Measurements from ENCODE around the gene RCBTB1.
"Not testable (repeated sequence)": the region's sequence is repeated elsewhere in the genome, so short reads cannot be mapped to it uniquely, and the experiment has no call there.

RCBTB1 gene

DNA sequence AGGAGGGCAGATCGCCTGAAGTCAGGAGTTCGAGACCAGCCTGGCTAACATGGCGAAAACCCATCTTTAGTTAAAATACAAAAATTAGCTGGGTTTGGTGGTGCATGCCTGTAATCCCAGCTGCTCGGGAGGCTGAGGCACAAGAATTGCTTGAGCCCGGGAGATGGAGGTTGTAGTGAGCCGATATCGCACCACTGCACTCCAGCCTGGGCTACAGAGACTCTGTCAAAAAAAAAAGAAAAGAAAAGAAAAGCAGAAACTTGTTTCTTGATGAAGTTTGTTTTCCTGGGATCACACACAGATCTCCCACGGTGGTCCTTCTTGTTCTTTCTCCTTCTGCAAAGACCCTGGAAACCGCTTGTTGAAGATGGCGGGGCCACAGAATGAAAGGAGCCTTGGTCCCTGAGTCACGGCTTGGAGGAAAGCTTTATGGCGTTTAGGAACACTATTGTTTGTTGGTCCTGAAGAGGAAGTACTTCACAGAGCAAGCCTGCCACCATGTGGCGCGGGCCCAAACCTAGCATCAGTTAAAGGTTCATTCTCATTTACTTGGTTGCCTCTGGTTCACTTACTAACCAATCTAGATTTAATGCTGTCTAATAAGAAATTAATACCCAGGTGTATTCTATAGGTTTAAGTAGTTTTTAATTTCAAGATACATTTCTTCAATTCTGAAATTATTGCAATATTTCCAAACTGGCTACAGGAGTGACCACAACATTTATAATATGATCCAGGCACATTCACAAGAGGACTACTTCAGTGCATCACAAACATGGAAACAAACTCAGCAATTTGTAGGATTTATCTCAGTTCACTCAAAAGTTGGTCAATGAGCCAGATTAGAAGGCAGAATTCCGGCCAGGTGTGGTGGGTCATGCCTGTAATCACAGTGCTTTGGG lies 21.6 kb upstream of the RCBTB1 start:
- DNase-seq (ENCODE audit: low read depth), result peak; percentile 55
- H3K4me3 ChIP-seq (ENCODE audit: low read depth, low read length), result peak overlapping the region; percentile 17

DNA sequence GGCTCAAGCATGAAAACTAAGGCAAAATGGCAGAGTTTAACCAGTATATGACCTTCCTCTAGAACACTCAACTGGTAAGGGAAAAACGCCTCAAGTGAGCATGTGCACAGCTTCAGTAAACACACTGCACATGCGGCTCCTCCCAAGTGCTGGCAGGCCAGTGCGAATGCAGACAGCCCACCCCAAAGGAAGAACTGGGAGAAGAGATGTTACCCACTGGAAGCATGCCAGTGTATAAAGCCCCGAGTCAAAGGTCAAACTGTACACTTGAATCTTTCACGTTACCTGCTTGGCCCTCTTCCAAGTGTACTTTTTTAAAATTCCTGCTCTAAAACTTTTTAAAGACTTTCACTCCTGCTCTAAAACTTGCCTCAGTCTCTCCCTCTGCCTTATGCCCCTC lies 19.2 kb upstream of the RCBTB1 start:
- no peak for DNase-seq (ENCODE audit: low read depth)
- no peak overlapping the region for H3K4me3 ChIP-seq (ENCODE audit: low read depth, low read length)

DNA sequence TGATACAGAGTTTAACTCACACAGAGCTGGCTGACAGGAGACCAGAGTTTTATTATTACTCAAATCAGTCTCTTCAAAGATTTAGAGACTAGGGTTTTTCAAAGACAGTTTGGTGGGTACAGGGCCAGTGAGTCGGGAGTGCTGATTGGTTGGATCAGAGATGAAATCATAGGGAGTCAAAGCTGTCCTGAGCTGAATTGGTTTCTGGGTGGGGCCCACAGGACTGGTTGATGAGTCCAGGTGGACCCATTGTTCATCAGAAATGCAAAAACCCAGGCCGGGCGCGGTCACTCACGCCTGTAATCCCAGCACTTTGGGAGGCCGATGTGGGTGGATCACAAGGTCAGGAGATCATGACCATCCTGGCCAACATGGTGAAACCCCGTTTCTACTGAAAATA lies 17.3 kb upstream of the RCBTB1 start:
- not testable (repeated sequence) for H3K4me3 ChIP-seq (ENCODE audit: low read depth, low read length); DNase-seq (ENCODE audit: low read depth)

DNA sequence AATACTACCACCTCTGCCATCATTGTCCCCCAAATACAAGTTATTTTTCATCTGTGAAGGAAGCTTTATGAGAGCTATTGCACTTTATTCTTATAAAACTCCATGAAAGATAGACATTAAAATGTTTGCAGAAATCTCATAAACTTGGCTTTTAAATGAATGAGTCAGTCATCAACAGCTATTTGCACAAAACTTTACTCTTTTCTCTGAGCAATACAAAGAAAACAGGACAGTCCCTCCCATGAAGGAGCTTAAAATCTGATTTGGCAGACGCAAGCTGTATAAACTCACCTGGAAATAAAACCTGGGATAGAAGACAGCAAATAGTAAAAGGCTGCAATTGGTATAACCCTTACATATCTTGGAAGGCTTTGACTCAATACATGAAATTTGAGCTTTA lies 16.6 kb upstream of the RCBTB1 start:
- DNase-seq (ENCODE audit: low read depth), result no peak
- H3K4me3 ChIP-seq (ENCODE audit: low read depth, low read length), result no peak overlapping the region

DNA sequence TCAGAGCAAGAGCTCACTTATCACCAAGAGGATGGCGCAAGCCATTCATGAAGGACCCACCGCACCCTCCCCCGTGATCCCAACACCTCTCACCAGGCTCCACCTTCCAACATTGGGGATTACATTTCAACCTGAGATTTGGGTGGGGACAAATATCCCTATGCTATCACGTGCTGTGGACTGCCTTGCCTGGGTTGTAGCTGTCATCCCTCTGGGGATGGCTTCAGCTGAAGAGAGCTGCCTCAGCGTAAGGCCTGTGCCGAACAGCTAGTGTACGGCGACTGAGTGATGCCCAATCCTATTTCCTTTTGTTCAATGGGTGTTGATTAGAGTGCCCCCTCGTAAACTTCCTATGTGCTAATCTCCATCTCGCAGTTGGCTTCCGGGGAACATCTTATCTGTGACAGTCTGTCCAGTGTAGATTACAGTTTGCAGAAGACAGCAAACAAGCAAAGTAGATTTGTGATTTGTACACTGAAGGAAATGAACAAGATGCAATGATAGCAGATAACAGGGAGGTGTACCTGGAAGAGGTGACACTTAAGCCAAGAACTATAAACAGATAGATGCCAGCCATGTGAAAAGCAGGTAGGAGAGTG lies 11.8 kb upstream of the RCBTB1 start:
- no peak overlapping the region for H3K4me3 ChIP-seq (ENCODE audit: low read depth, low read length)
- DNase-seq (ENCODE audit: low read depth), result no peak

DNA sequence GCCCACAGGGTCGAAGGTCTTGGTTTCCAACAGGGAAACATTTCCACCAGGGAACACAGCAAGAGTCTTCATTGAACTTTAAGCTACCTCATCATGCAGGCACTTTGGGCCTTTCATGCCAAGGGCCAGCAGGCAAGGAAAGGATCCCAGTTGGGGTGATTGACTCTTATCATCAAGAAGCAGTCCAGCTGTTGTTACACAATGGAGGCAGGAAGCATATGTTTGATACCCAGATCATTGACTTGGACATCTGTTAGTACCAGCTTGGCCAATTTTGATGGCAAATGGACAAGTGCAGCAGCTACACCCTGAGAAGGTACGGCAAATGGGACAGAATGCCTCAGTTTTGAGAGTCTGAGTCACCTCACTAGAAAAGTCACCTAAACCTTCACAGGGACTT lies 10.9 kb upstream of the RCBTB1 start:
- DNase-seq (ENCODE audit: low read depth), result no peak

DNA sequence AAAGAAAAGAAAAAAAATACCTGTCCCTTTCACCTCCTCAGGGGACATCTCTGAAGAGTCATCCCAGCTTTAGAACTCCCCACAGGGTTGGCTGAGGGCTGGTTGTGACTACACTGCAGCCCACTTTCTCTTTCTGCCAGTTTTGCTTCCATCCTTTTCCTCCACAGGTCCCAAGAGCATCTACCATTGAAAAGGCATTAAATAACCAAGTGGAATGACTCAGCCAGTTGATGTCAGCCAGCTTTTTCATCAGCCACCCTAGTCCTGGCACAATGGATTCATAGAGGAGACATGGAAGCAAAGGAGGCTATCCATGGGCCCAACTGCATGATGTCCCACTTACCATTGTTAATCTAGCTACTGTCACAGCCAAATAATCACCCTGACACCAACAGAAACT lies 9.2 kb upstream of the RCBTB1 start:
- no peak for DNase-seq (ENCODE audit: low read depth)
- no peak overlapping the region for H3K4me3 ChIP-seq (ENCODE audit: low read depth, low read length)

More for the DNA sequence above, 10.9 kb upstream of the RCBTB1 start:
- H3K4me3 ChIP-seq (ENCODE audit: low read depth, low read length), result no peak overlapping the region

DNA sequence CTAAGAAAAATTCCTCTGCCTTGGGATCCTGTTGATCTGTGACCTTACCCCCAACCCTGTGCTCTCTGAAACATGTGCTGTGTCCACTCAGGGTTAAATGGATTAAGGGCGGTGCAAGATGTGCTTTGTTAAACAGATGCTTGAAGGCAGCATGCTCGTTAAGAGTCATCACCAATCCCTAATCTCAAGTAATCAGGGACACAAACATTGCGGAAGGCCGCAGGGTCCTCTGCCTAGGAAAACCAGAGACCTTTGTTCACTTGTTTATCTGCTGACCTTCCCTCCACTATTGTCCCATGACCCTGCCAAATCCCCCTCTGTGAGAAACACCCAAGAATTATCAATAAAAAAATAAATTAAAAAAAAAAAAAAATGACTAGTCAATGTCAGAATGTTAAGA lies 8.5 kb upstream of the RCBTB1 start:
- not testable (repeated sequence) for H3K4me3 ChIP-seq (ENCODE audit: low read depth, low read length); DNase-seq (ENCODE audit: low read depth)

DNA sequence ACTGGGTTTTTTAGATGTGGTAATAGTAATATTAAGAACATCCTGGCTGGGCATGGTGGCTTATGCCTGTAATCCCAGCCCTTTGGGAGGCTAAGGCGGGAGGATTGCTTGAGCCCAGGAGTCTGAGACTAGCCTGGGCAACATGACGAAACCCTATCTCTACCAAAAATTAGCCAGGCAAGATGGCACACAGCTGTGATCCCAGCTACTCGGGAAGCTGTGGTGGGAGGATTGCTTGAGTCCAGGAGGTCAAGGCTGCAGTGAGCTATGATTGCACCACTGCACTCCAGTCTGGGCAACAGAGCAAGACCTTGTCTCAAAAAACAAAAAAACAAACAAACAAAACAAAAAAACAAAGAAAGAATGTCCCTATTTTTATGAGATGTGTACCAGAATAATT lies 5.4 kb upstream of the RCBTB1 start:
- not testable (repeated sequence) for H3K4me3 ChIP-seq (ENCODE audit: low read depth, low read length); DNase-seq (ENCODE audit: low read depth)

DNA sequence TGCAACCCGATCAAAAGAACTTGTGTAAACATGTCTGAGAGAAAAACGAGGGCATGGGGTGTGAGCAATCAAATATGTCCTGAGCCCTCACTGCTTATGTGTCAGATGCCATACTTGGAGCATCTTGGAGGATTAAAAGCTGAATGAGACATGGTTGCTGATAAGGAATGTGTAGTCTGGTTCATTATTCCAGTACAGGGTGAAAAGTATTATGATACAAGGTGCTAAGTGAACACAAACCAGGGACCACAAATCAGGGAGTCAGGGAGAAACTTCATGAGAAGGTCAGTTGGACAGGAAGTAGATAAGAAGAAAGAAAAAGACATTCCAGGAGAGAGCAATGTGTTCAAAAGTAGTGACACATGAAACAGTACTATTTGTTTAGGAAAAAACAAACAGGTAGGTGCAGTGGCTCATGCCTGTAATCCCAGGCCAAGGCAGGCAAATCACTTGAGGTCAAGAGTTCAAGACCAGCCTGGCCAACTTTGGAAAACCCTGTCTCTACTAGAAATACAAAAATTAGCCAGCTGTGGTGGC lies 2.0 kb upstream of the RCBTB1 start:
- DNase-seq (ENCODE audit: low read depth), result no peak
- H3K4me3 ChIP-seq (ENCODE audit: low read depth, low read length), result no peak overlapping the region

DNA sequence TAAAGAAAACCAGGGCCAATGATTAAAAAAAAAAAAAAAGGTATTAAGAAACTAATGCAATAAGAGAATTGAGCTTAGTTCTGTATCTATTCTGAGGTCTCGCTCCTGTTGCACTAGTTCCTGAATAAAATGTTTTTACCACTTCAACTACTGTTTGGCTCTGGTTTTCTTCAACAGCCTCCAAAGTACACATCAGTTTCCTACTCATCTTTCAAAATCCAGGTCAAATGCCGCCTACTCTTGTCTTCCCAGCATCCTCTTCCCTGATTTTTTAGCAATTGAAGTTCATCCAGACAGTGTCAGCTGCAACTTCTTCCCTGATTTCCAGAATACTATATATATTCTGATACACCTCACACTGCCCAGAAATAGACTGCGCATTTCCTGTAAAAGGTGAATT lies 1.4 kb upstream of the RCBTB1 start:
- no peak for DNase-seq (ENCODE audit: low read depth)
- H3K4me3 ChIP-seq (ENCODE audit: low read depth, low read length), result no peak overlapping the region

DNA sequence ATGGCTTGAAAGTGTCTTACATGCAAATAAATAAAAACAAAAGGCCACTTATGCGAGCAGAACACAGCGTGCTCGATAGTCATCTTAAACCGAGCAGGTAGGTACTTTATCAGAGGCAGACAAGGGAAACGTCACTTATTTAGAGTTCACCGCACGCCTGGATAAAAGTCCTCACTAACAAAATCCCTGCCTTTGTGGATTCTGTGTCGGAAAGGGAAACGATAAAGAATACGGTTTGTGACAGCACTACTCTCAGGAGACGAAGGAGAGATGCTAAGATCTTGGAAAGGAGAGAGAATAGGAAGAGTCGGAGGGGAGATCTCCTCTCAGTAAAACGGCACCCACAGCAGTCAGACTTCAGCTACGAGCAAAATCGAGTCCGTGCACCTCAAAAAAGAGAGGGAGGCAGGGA lies 581 bp downstream of the RCBTB1 start:
- H3K4me3 ChIP-seq (ENCODE audit: low read depth, low read length), result peak overlapping the region; percentile 87
- no peak for DNase-seq (ENCODE audit: low read depth)

DNA sequence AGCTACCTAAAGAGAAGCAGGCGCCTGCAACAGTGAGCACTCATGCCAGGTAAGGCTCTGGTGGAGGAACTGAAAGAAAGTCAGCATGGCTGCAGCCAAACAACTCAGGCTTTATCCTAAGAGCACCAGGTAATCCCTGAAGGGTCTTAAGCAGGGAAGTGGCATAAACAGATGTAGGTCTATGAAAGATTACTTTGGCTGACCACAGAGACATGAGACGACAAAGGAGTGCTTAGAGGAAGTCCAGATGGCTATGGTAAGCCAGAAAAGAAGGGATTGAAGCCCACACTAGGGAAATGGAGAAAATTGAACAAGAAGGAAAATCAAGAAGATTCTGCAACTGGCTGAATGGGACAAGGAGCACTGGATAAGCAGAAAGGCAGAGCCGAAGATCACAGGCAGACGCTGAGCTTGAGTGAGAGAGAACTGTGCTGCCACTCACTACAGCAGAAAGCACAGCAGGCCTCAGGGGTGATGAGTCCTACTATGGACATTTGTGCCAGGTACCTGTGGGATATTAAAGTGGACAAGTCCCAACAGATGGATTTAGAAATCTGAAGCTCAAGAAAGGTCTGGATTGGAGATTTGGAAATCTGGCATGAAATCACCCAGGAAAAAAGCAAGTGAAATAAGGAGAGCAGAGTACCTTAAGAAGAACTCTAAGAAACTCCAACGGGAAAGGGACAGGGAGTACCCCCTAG lies 4.2 kb downstream of the RCBTB1 start:
- no peak overlapping the region for H3K4me3 ChIP-seq (ENCODE audit: low read depth, low read length)
- no peak for DNase-seq (ENCODE audit: low read depth)

DNA sequence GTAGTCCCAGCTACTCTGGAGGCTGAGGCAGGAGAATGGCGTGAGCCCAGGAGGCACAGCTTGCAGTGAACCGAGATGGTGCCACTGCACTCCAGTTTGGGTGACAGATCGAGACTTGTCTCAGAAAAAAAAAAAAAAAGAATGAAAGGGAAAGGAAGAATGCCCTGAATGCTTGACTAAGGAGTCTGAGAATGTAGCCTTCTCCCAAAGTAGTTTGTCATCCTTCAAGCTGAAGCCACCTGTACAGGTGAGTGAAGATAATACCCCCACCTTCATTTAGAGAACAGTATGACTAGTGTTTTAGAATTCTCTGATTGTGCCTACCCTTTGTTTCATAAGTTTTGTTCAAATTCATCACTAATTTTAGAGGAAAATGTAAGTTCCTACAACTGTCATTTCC lies 5.9 kb downstream of the RCBTB1 start:
- no peak overlapping the region for H3K4me3 ChIP-seq (ENCODE audit: low read depth, low read length)
- DNase-seq (ENCODE audit: low read depth), result no peak

DNA sequence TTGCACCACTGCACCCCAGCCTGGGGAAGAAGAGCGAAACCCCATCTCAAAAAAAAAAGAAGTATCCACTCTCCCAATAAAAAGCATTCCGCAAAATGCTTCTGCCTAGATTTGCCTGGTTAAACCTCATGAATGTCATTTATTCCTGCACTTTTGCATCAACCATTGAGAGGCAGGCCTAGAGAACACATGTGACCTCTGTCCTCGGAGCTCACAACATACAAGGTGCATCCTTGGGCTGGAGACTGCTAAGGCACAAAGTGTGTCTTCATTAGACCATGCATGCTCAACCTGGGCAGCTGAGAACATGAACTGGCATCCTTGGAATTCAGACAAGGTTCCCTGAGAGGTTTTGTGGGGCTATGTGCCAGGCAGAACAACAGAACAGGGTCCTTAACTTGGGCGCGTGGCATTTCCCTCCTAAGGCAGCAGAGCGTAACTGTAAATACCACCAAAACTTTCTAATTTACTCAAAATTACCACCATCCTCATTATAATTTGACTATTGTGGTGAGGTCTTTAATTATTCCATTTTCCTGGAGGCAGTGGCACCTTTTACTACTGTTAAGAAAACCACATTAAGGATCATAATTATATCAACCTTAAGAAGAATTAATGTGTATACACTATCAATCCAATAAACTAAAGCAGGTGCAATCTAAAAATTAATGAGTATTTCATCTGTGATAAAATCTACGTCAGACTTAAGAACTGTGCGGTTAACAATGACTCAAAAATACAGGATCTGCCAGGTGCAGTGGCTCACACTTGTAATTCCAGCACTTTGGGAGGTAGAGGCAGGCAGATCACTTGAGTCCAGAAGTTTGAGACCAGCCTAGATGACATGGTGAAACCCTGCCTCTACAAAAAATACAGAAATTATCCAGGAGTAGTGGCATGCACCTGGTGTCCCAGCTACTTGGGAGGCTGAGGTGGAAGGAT lies 13.8 kb downstream of the RCBTB1 start:
- H3K4me3 ChIP-seq (ENCODE audit: low read depth, low read length), result no peak overlapping the region

DNA sequence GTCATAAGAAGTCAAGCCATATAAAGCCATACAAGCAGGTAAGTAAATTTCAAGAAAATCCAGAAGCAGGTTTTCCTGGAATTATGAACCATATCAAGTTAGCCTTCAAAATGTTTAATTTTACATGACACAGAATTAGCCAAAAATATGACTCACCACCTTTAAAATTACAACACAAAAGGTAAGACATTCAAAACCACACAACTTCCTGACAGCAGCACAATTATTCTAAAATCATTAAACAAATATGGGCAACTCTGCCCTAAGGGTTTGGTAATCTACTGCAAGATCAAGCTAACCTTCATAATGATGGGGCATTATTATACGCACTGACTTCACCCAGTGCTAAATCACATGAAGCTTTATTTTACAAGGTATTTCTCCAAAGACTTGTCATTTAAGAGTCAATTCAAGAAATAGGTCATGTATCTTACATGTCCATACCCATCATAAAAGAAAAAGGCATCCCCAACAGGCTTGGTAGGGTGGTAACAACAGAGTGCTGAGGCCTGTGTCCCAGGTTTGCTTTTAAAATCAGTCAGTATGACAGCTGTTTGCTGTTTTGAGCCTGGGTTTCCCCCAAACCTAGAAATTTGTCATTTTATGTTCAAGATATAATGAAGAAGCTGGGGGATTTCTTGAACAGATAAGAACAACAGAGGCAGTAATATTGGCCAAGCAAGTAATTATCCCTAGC lies 15.2 kb downstream of the RCBTB1 start:
- no peak for DNase-seq (ENCODE audit: low read depth)
- H3K4me3 ChIP-seq (ENCODE audit: low read depth, low read length), result no peak overlapping the region

More for the DNA sequence above, 13.8 kb downstream of the RCBTB1 start:
- no peak for DNase-seq (ENCODE audit: low read depth)

DNA sequence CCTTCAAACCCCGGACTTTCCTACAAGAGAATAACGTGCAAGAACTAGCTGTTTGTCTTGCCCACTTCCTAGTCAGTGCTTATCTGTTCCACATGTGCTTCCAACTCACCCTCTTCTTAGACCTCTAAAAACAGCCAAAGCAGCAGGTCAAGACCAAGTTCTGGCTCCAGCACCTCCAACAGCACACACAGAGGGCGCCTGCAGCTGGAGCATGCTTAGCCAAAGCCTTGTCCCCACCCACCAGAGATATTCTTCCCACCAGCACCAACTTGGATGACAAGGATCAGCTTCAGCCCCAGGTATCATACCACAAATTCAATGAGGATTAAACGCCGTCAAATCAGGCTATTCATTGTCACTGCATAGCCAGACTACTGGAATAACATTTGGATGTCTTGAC lies 17.9 kb downstream of the RCBTB1 start:
- DNase-seq (ENCODE audit: low read depth), result no peak
- no peak overlapping the region for H3K4me3 ChIP-seq (ENCODE audit: low read depth, low read length)

DNA sequence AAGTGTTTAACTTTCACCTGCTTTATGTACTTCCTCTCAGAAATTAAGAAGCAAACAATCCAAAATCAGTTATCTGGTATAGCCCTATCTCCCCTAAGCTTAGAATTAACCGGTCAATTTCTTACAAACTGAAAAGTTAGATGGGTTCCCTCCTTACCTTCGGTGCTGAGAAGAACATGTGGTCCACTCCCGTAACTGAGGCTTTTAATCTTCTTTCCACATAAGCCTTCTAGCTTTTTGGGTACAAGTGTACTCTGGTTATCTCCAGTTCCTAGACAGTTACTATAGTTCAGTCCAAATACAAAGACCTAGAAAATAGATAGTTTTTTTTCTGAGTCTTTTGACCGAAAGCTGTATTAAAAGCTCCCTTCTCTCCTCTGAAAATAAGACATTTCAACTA lies 18.9 kb downstream of the RCBTB1 start:
- H3K4me3 ChIP-seq (ENCODE audit: low read depth, low read length), result no peak overlapping the region
- no peak for DNase-seq (ENCODE audit: low read depth)

DNA sequence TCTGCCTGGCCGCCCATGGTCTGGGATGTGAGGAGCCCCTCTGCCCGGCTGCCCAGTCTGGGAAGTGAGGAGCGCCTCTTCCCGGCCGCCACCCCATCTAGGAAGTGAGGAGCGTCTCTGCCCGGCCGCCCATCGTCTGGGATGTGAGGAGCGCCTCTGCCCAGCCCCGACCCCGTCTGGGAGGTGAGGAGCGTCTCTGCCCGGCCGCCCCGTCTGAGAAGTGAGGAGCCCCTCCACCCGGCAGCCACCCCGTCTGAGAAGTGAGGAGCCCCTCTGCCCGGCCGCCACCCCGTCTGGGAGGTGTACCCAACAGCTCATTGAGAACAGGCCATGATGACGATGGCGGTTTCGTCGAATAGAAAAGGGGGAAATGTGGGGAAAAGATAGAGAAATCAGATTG lies 19.9 kb downstream of the RCBTB1 start:
- H3K4me3 ChIP-seq (ENCODE audit: low read depth, low read length); DNase-seq (ENCODE audit: low read depth): not testable (repeated sequence)

All from skeletal muscle cell (primary cell).